ENCODE data around the gene ENDOU.

DNA sequence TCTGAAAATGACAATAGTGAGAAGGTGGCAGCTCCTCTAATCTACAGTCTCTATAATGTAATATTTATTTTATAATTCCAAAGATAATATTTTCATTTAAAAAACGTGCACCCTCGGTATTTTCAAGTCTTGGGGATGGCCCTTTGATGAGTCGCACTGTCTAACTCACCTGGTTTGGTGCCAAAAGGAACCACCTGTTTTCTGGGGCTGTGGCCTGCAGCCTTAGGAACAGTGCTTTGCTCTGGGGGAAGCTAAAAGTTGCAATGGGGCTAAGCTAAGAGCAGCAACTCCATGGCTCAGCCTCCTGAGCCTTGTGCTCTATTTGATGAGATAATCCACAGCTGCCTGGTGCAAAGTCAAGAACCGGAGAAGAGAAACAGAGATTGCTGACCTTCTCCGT, 6.4 kb upstream of the ENDOU start:
- TF ChIP-seq EZH2 (IDR thresholded peaks at IDR 0.05) (no peak), POLR2AphosphoS5 (IDR thresholded peaks at IDR 0.05; ENCODE audit: borderline replicate concordance, low read depth, low read length) (no peak)
